ENCODE results near the gene EFCC1.

The EFCC1 gene

GRCh38 chr3:129002573-129003569 lies 1.8 kb downstream of the EFCC1 start:
- H3K9me2 ChIP-seq (replicated peaks; ENCODE audit: control insufficient read depth, low read length), result no peaks in the 10 kb centered on the region
- H3K4me2 ChIP-seq (ENCODE audit: low read length), result no peak overlapping the region; the same call in 1 of the 2 replicates
- peaks cover 19% of the 10 kb centered on the region for H3K4me1 ChIP-seq (ENCODE audit: control insufficient read depth, low read length)
- no peaks in the 10 kb centered on the region for H3K36me3 ChIP-seq (ENCODE audit: control insufficient read depth, low read length)
- H3K79me2 ChIP-seq (ENCODE audit: control insufficient read depth, low read length), result no peaks in the 10 kb centered on the region
- peaks cover 34% of the 10 kb centered on the region for H3K27me3 ChIP-seq (ENCODE audit: control insufficient read depth, low read length)
- no peaks in the 10 kb centered on the region for H3F3A ChIP-seq (ENCODE audit: control insufficient read depth, insufficient read depth)
- TF ChIP-seq CTCF (IDR thresholded peaks at IDR 0.05; ENCODE audit: low read depth, low read length, poor library complexity, severe bottlenecking) (no peak), EZH2phosphoT487 (IDR thresholded peaks at IDR 0.05; ENCODE audit: borderline replicate concordance, low read length) (no peak)
- no peaks in the 10 kb centered on the region for H3K9me3 ChIP-seq (ENCODE audit: control insufficient read depth, insufficient read depth, low read length)
- H4K20me1 ChIP-seq (ENCODE audit: control insufficient read depth, insufficient read depth, low read depth, low read length), result no peaks in the 10 kb centered on the region
- no peak overlapping the region for H3K4me3 ChIP-seq (ENCODE audit: low read length)
- no peak overlapping the region for H3K27ac ChIP-seq (ENCODE audit: low read depth, low read length)

GRCh38 chr3:129003578-129004112 lies 2.5 kb downstream of the EFCC1 start:
- H3K36me3 ChIP-seq (ENCODE audit: control insufficient read depth, low read length), result no peaks in the 10 kb centered on the region
- H3K9me3 ChIP-seq (ENCODE audit: control insufficient read depth, insufficient read depth, low read length), result no peaks in the 10 kb centered on the region
- no peak overlapping the region; the same call in 1 of the 2 replicates for H3K4me2 ChIP-seq (ENCODE audit: low read length)
- no peaks in the 10 kb centered on the region for H3K9me2 ChIP-seq (replicated peaks; ENCODE audit: control insufficient read depth, low read length)
- H3F3A ChIP-seq (ENCODE audit: control insufficient read depth, insufficient read depth), result no peaks in the 10 kb centered on the region
- no peak overlapping the region for H3K27ac ChIP-seq (ENCODE audit: low read depth, low read length)
- no peaks in the 10 kb centered on the region for H4K20me1 ChIP-seq (ENCODE audit: control insufficient read depth, insufficient read depth, low read depth, low read length)
- H3K79me2 ChIP-seq (ENCODE audit: control insufficient read depth, low read length), result no peaks in the 10 kb centered on the region
- TF ChIP-seq EZH2phosphoT487 (IDR thresholded peaks at IDR 0.05; ENCODE audit: borderline replicate concordance, low read length), result no peak
- no peak for TF ChIP-seq CTCF (IDR thresholded peaks at IDR 0.05; ENCODE audit: low read depth, low read length, poor library complexity, severe bottlenecking)
- H3K4me3 ChIP-seq (ENCODE audit: low read length), result no peak overlapping the region
- H3K4me1 ChIP-seq (ENCODE audit: control insufficient read depth, low read length), result peaks cover 15% of the 10 kb centered on the region
- H3K27me3 ChIP-seq (ENCODE audit: control insufficient read depth, low read length), result peaks cover 29% of the 10 kb centered on the region

- Histone ChIP-seq H3K4me3 (ENCODE audit: low read length) (no peak overlapping the region), H3K27me3 (ENCODE audit: control insufficient read depth, low read length) (peaks cover 24% of the 10 kb centered on the region), H4K20me1 (ENCODE audit: control insufficient read depth, insufficient read depth, low read depth, low read length) (no peaks in the 10 kb centered on the region), H3K9me3 (ENCODE audit: control insufficient read depth, insufficient read depth, low read length) (no peaks in the 10 kb centered on the region), H3F3A (ENCODE audit: control insufficient read depth, insufficient read depth) (no peaks in the 10 kb centered on the region), H3K4me1 (ENCODE audit: control insufficient read depth, low read length) (peaks cover 9% of the 10 kb centered on the region), H3K9me2 (replicated peaks; ENCODE audit: control insufficient read depth, low read length) (no peaks in the 10 kb centered on the region), H3K79me2 (ENCODE audit: control insufficient read depth, low read length) (no peaks in the 10 kb centered on the region), H3K36me3 (ENCODE audit: control insufficient read depth, low read length) (no peaks in the 10 kb centered on the region), H3K4me2 (ENCODE audit: low read length) (no peak overlapping the region), H3K27ac (ENCODE audit: low read depth, low read length) (no peak overlapping the region)
- no peak for TF ChIP-seq EZH2phosphoT487 (IDR thresholded peaks at IDR 0.05; ENCODE audit: borderline replicate concordance, low read length)
- TF ChIP-seq CTCF (IDR thresholded peaks at IDR 0.05; ENCODE audit: low read depth, low read length, poor library complexity, severe bottlenecking), result no peak
Measured at GRCh38 chr3:129004639-129005295, 3.7 kb downstream of the EFCC1 start.
